PFSK-1 (cell line): ENCODE data around the gene SUFU.

Experiments used
- FOXP2 ChIP-seq: optimal IDR thresholded peaks from 2 replicates; pipeline ENCODE3; 2011; ENCODE audit warnings: borderline replicate concordance, control low read depth, inconsistent platforms; ENCODE audit not compliant: insufficient read depth; ENCODE audit errors: extremely low read length, extremely low read depth
- POLR2AphosphoS5 ChIP-seq: IDR thresholded peaks from 2 replicates; pipeline ENCODE4 v1.6.1; 2012; ENCODE audit warnings: low read depth, mild to moderate bottlenecking, control low read depth, low read length, moderate library complexity
- SIN3A ChIP-seq: IDR thresholded peaks from 2 replicates; pipeline ENCODE4 v1.6.1; 2012; ENCODE audit warnings: mild to moderate bottlenecking, low read length, moderate library complexity, borderline replicate concordance; ENCODE audit not compliant: insufficient read depth
- TAF1 ChIP-seq: IDR thresholded peaks from 2 replicates; pipeline ENCODE4 v1.6.1; 2012; ENCODE audit warnings: low read length, control low read depth, borderline replicate concordance; ENCODE audit not compliant: insufficient read depth
- TF ChIP-seq, protein P1 (sequence below), 2 experiments: IDR thresholded peaks; 2 replicates each; pipeline versions ENCODE4 v1.6.1 to v1.8.0; 2011 to 2012; ENCODE audit warnings: low read depth in 2 of 2, low read length in 2 of 2, control low read depth in 1 of 2, inconsistent platforms in 1 of 2, mild to moderate bottlenecking in 1 of 2, moderate library complexity in 1 of 2; ENCODE audit not compliant: insufficient read depth in 1 of 2

DNA sequence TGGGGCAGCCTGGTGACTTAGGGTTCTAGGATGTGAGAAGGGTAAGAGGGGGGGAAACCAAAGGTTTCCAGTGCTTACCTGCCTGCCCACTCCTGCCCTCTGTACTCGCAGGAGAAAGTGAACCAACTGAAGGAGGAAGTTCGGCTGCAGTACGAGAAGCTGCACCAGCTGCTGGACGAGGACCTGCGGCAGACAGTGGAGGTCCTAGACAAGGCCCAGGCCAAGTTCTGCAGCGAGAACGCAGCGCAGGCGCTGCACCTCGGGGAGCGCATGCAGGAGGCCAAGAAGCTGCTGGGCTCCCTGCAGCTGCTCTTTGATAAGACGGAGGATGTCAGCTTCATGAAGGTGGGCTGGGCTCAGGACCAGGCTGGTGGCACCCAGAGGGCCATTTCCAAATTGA lies 151.2 kb downstream of the SUFU start:
- TF ChIP-seq POLR2AphosphoS5 = no peak
- no peak for TF ChIP-seq TAF1
- TF ChIP-seq, protein P1, sequence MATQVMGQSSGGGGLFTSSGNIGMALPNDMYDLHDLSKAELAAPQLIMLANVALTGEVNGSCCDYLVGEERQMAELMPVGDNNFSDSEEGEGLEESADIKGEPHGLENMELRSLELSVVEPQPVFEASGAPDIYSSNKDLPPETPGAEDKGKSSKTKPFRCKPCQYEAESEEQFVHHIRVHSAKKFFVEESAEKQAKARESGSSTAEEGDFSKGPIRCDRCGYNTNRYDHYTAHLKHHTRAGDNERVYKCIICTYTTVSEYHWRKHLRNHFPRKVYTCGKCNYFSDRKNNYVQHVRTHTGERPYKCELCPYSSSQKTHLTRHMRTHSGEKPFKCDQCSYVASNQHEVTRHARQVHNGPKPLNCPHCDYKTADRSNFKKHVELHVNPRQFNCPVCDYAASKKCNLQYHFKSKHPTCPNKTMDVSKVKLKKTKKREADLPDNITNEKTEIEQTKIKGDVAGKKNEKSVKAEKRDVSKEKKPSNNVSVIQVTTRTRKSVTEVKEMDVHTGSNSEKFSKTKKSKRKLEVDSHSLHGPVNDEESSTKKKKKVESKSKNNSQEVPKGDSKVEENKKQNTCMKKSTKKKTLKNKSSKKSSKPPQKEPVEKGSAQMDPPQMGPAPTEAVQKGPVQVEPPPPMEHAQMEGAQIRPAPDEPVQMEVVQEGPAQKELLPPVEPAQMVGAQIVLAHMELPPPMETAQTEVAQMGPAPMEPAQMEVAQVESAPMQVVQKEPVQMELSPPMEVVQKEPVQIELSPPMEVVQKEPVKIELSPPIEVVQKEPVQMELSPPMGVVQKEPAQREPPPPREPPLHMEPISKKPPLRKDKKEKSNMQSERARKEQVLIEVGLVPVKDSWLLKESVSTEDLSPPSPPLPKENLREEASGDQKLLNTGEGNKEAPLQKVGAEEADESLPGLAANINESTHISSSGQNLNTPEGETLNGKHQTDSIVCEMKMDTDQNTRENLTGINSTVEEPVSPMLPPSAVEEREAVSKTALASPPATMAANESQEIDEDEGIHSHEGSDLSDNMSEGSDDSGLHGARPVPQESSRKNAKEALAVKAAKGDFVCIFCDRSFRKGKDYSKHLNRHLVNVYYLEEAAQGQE (IDR thresholded peaks at IDR 0.05; ENCODE audit: insufficient read depth in 1 of 2, low read depth in 2 of 2, low read length in 2 of 2) = no peak
- TF ChIP-seq FOXP2 = no peak
- no peak for TF ChIP-seq SIN3A
